ENCODE results near the gene SPAG5. TPM values are rescaled to one million over a fixed set of nuclear protein-coding genes. Genes with fewer than 3 reads are reported as not detected.

SPAG5 gene
- total and polyA plus RNA-seq, 4 donors: 10.6 to 41.8 (median 12.8) TPM

- H3K4me1 ChIP-seq (ENCODE audit: control insufficient read depth in 4 of 4, insufficient read depth in 4 of 4, low read length in 3 of 4): peaks cover 18 to 39% (median 32%) of the 10 kb centered on the region in 4 donors
- TF ChIP-seq ZBTB33 (IDR thresholded peaks at IDR 0.05) (no peak), HNF4A (conservative IDR thresholded peaks at IDR 0.05) (no peak), JUND (IDR thresholded peaks at IDR 0.05) (no peak), NR2F2 (IDR thresholded peaks at IDR 0.05) (no peak), HNF4G (IDR thresholded peaks at IDR 0.05) (no peak), ATF3 (IDR thresholded peaks at IDR 0.05) (no peak), REST (IDR thresholded peaks at IDR 0.05) (no peak), FOXA2 (IDR thresholded peaks at IDR 0.05) (no peak), RXRA (IDR thresholded peaks at IDR 0.05) (no peak), FOXA1 (IDR thresholded peaks at IDR 0.05) (no peak), YY1 (IDR thresholded peaks at IDR 0.05) (no peak), RAD21 (IDR thresholded peaks at IDR 0.05) (no peak), TAF1 (conservative IDR thresholded peaks at IDR 0.05) (no peak), EGR1 (IDR thresholded peaks at IDR 0.05; ENCODE audit: low read depth in 2 of 2) (no peak), GABPA (IDR thresholded peaks at IDR 0.05 in 1 of 2, conservative IDR thresholded peaks at IDR 0.05 in 1 of 2) (no peak), SP1 (IDR thresholded peaks at IDR 0.05) (no peak), MAX (IDR thresholded peaks at IDR 0.05) (no peak), CTCF (IDR thresholded peaks at IDR 0.05; ENCODE audit: low read depth, low read length, missing input control) (no peak)
- WGBS: 96% methylated on average over 9 of the region's 9 CpGs
- H3K9me3 ChIP-seq (ENCODE audit: control insufficient read depth in 4 of 4, low read length in 3 of 4): no peaks in the 10 kb centered on the region
- no peak overlapping the region for H3K4me3 ChIP-seq (ENCODE audit: low read depth in 1 of 3, low read length in 3 of 3)
- no peak for DNase-seq (ENCODE audit: low spot score)
- H3K36me3 ChIP-seq (ENCODE audit: control insufficient read depth in 4 of 4, insufficient read depth in 3 of 4, low read depth in 1 of 4, low read length in 3 of 4): peaks cover 0 to 3% (median 1%) of the 10 kb centered on the region in 4 donors
- H3K27ac ChIP-seq (ENCODE audit: low read depth in 1 of 2, low read length in 2 of 2): no peak overlapping the region
- H3K9ac ChIP-seq (ENCODE audit: low read depth in 1 of 2, low read length in 2 of 2): no peak overlapping the region
- H3K27me3 ChIP-seq (ENCODE audit: control insufficient read depth in 4 of 4, insufficient read depth in 4 of 4, low read length in 3 of 4): no peaks in the 10 kb centered on the region
Measured at GRCh38 chr17:28573521-28573920, 25.3 kb downstream of the SPAG5 start.

Measured in liver (tissue), 9 donors.